HG03460 (cell line): Measurements from ENCODE around the gene FAM107A.

Experiments
- ATAC-seq: cut with Tn5 transposase; IDR thresholded peaks from one replicate; pipeline ENCODE4 v1.9.1; 2021; ENCODE audit not compliant: unreplicated experiment

FAM107A gene

GRCh38 chr3:58520403-58521335, 56.5 kb downstream of the FAM107A start:
- no peak for ATAC-seq

GRCh38 chr3:58519668-58520402, 57.4 kb downstream of the FAM107A start:
- ATAC-seq = no peak

- no peak for ATAC-seq
Measured at GRCh38 chr3:58518291-58518789, 58.9 kb downstream of the FAM107A start.

- ATAC-seq = no peak
Measured at GRCh38 chr3:58514405-58514804, 62.8 kb downstream of the FAM107A start.
